Muscle of leg (tissue), 11 donors: ENCODE measurements around the gene KLF7. TPM values are rescaled to one million over a fixed set of nuclear protein-coding genes. Genes with fewer than 3 reads are reported as not detected.

Experiments
- DNase-seq: peaks from one replicate; pipeline ENCODE4 v3.0.0; 2013
- H3K27ac ChIP-seq: one replicate; pipeline ENCODE4 v1.5.1; 2013; ENCODE audit warnings: mild to moderate bottlenecking, low read length, control low read depth
- H3K27me3 ChIP-seq: one replicate; pipeline ENCODE4 v1.6.1; 2013; ENCODE audit warnings: low read length; ENCODE audit not compliant: control insufficient read depth, insufficient read depth
- H3K36me3 ChIP-seq: one replicate; pipeline ENCODE4 v1.6.1; 2013; ENCODE audit warnings: low read length; ENCODE audit not compliant: control insufficient read depth, insufficient read depth
- H3K4me1 ChIP-seq: one replicate; pipeline ENCODE4 v1.6.1; 2013; ENCODE audit warnings: low read length; ENCODE audit not compliant: control insufficient read depth, insufficient read depth
- H3K4me3 ChIP-seq: one replicate; pipeline ENCODE4 v1.5.1; 2013; ENCODE audit warnings: low read length, control low read depth
- H3K9me3 ChIP-seq: replicated peaks from 2 replicates; pipeline ENCODE4 v1.6.1; 2013; ENCODE audit warnings: low read depth, low read length; ENCODE audit not compliant: control insufficient read depth
- WGBS: methylation state at CpG from one replicate; pipeline ENCODE4 v1.1.5; 2013; ENCODE audit warnings: missing lambda C conversion rate; ENCODE audit not compliant: insufficient coverage; 5-methylcytosine and 5-hydroxymethylcytosine counted together
- polyA plus RNA-seq, 8 donors: library from polyadenylated mRNA; unstranded; fragments of 120-200 nt; gene quantifications; one replicate each; pipeline versions ENCODE4 v1.2.1 to v1.2.3, GENCODE V29; 2013; ENCODE audit warnings: inconsistent platforms in 1 of 8, low replicate concordance in 1 of 8; ENCODE audit not compliant: insufficient read length in 8 of 8, insufficient read depth in 1 of 8
- total RNA-seq: library from RNA; stranded (reverse); fragments of 120-200 nt; gene quantifications from one replicate; pipeline ENCODE4 v1.2.4, GENCODE V29; 2013

The KLF7 gene
- total and polyA plus RNA-seq, 9 donors = 8.7 to 20.5 (median 15.7) TPM

DNA sequence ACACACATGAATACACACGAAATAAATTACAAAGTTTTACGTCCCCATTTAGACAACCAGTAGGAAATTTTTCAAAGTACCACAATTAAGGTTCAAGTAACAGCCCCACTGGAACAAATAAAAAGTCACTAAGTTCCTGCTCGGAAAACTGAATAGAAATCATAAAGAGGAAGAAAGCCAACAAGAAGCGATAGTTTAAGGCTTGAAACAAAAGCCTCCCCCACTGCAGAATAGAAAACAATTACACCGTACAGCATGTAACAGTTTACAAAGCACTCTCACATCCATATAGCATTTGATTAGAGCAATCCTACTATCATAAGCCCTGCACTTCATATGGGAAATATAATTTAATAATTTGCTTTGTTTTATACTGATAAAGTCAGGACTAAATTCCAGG lies 15.5 kb downstream of the KLF7 start:
- Histone ChIP-seq H3K27me3 (no peaks in the 10 kb centered on the region), H3K36me3 (peaks cover 14% of the 10 kb centered on the region), H3K4me3 (no peak overlapping the region), H3K9me3 (no peaks in the 10 kb centered on the region), H3K4me1 (peaks cover 32% of the 10 kb centered on the region), H3K27ac (no peak overlapping the region)
- peak; percentile 49 for DNase-seq
- no CpG with 5 or more reads among the region's 5 CpGs for WGBS

- no peaks in the 10 kb centered on the region for H3K27me3 ChIP-seq
- no peak overlapping the region for H3K4me3 ChIP-seq
- H3K36me3 ChIP-seq = peaks cover 16% of the 10 kb centered on the region
- H3K27ac ChIP-seq = no peak overlapping the region
- H3K4me1 ChIP-seq = peaks cover 34% of the 10 kb centered on the region
- peak; percentile 8 for DNase-seq
- WGBS = 69% methylated on average over 3 of the region's 7 CpGs
- no peaks in the 10 kb centered on the region for H3K9me3 ChIP-seq
Measured at GRCh38 chr2:207149249-207150213, 16.2 kb downstream of the KLF7 start.

- H3K4me1 ChIP-seq = peaks cover 43% of the 10 kb centered on the region
- WGBS = no CpG with 5 or more reads among the region's 2 CpGs
- peak; percentile 69 for DNase-seq
- no peak overlapping the region for H3K27ac ChIP-seq
- no peak overlapping the region for H3K4me3 ChIP-seq
- H3K9me3 ChIP-seq = no peaks in the 10 kb centered on the region
- H3K36me3 ChIP-seq = peaks cover 17% of the 10 kb centered on the region
- no peaks in the 10 kb centered on the region for H3K27me3 ChIP-seq
Measured at GRCh38 chr2:207148020-207148419, 17.7 kb downstream of the KLF7 start.

- H3K27me3 ChIP-seq = no peaks in the 10 kb centered on the region
- H3K36me3 ChIP-seq = peaks cover 17% of the 10 kb centered on the region
- no peaks in the 10 kb centered on the region for H3K9me3 ChIP-seq
- H3K4me1 ChIP-seq = peaks cover 32% of the 10 kb centered on the region
- WGBS = 88% methylated on average over 3 of the region's 3 CpGs
- H3K27ac ChIP-seq = peak overlapping the region; percentile 92
- DNase-seq = no peak
- no peak overlapping the region for H3K4me3 ChIP-seq
Measured at GRCh38 chr2:207144173-207144785, 21.5 kb downstream of the KLF7 start.

GRCh38 chr2:207143215-207144172 lies 22.3 kb downstream of the KLF7 start:
- Histone ChIP-seq H3K36me3 (peaks cover 11% of the 10 kb centered on the region), H3K27me3 (no peaks in the 10 kb centered on the region), H3K27ac (peak overlapping the region; percentile 92), H3K4me1 (peaks cover 30% of the 10 kb centered on the region), H3K4me3 (no peak overlapping the region), H3K9me3 (no peaks in the 10 kb centered on the region)
- peak; percentile 84 for DNase-seq
- 12% methylated on average over 8 of the region's 13 CpGs for WGBS

- no peak for DNase-seq
- H3K4me3 ChIP-seq = no peak overlapping the region
- H3K27ac ChIP-seq = peak overlapping the region; percentile 92
- 78% methylated on average over 2 of the region's 3 CpGs for WGBS
- H3K36me3 ChIP-seq = peaks cover 11% of the 10 kb centered on the region
- no peaks in the 10 kb centered on the region for H3K9me3 ChIP-seq
- H3K27me3 ChIP-seq = no peaks in the 10 kb centered on the region
- peaks cover 26% of the 10 kb centered on the region for H3K4me1 ChIP-seq
Measured at GRCh38 chr2:207142461-207142860, 23.3 kb downstream of the KLF7 start.

DNA sequence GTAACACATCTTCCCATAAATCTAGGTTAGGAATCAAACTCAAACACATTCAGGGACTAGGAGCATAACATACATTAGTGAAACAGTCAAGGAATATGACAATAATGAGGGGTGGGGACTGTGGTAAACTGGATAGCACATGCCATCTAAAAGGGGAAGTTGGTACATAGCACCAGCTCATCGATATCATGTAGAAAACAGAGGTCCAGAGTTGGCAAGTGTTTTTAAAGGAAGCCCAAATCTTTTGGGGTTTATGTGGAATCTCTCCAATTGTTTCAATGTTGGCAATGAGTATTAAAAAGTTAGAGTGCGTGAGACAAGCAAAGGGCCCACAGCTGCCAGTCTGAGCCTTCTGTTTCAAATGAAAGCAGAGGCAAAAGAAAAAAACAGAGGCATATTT lies 24.4 kb downstream of the KLF7 start:
- Histone ChIP-seq H3K4me1 (peaks cover 31% of the 10 kb centered on the region), H3K36me3 (peaks cover 10% of the 10 kb centered on the region), H3K27ac (no peak overlapping the region), H3K4me3 (no peak overlapping the region), H3K9me3 (no peaks in the 10 kb centered on the region), H3K27me3 (no peaks in the 10 kb centered on the region)
- WGBS = 69% methylated on average over 2 of the region's 2 CpGs
- no peak for DNase-seq

DNA sequence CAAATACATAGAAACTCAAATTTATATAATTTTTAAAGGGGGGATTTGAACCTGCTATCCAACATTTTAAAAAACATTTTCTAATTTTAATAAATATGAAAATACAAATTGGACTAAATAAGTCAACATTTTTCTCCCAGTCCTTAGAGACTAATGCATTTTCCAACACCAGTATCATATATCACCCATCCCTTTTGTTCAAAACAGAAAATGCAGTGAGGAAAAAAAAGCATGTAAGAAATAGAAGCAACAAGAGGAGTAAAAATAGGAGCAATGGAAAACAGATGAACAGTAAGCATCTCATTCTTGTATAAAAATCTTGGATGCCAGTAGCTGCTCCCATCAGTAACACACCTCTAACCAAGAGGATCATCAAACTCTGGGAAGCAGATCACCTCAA lies 25.5 kb downstream of the KLF7 start:
- Histone ChIP-seq H3K9me3 (no peaks in the 10 kb centered on the region), H3K27ac (no peak overlapping the region), H3K27me3 (no peaks in the 10 kb centered on the region), H3K4me3 (no peak overlapping the region), H3K4me1 (peaks cover 38% of the 10 kb centered on the region), H3K36me3 (peaks cover 5% of the 10 kb centered on the region)
- peak; percentile 64 for DNase-seq

DNA sequence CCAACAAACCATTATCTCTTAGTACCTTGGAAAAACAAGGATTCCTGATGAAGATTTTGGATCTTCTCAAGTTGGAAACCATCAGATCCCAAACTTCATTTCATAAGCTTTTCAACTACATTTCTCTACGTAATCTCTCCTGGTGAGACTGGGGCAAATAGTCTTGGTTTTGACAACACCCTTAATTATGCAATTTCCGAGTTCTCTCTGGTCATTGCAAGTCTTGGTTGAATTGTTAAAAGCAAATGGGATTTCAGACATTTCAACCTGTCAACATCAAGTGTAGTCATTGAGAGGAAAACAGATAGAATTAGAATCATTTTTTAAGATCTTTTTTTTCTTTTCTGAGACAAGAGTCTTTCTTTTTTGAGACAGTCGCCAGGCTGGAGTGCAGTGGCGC lies 26.2 kb downstream of the KLF7 start:
- Histone ChIP-seq H3K27me3 (no peaks in the 10 kb centered on the region), H3K9me3 (no peaks in the 10 kb centered on the region), H3K27ac (no peak overlapping the region), H3K36me3 (peaks cover 2% of the 10 kb centered on the region), H3K4me3 (no peak overlapping the region), H3K4me1 (peaks cover 41% of the 10 kb centered on the region)
- DNase-seq = no peak
- 79% methylated on average over 2 of the region's 4 CpGs for WGBS
